ENCODE results near the gene SLITRK5.

The SLITRK5 gene

GRCh38 chr13:87709947-87710346, 38.8 kb downstream of the SLITRK5 start:
- DNase-seq (ENCODE audit: low read depth): no peak

- DNase-seq (ENCODE audit: low read depth): no peak
Observed at GRCh38 chr13:87712012-87712411, 40.8 kb downstream of the SLITRK5 start.
